Gastrocnemius medialis (tissue), 4 donors: ENCODE measurements around the gene GRK4. TPM values are rescaled to one million over a fixed set of nuclear protein-coding genes. Genes with fewer than 3 reads are reported as not detected.
A peak's percentile ranks its signal among the peaks of the same experiment; 100 is the strongest.
"Not testable (repeated sequence)": the region's sequence is repeated elsewhere in the genome, so short reads cannot be mapped to it uniquely, and the experiment has no call there.

Source experiments
- ATAC-seq, 2 donors: fragments of 150-250 bp; one replicate each; pipeline ENCODE4 v1.9.1; 2016
- DNase-seq, 2 donors: peaks; one replicate each; pipeline ENCODE4 v3.0.0-alpha.2; 2019
- H3K27ac ChIP-seq, 4 donors: fragments of 200-600 bp; sonication (generic); 1 replicate in 1 of 4; 2 replicates in 3 of 4; pipeline ENCODE4 v1.5.1; 2016 to 2018; ENCODE audit warnings: mild to moderate bottlenecking in 2 of 4, moderate library complexity in 1 of 4
- H3K27me3 ChIP-seq, 3 donors: fragments of 200-600 bp; sonication (generic) in 2 of 3; 1 replicate in 1 of 3; 2 replicates in 2 of 3; pipeline versions ENCODE4 v1.5.1 to v1.6.0; 2016 to 2019; ENCODE audit warnings: mild to moderate bottlenecking in 1 of 3, moderate library complexity in 1 of 3
- H3K36me3 ChIP-seq, 2 donors: fragments of 200-600 bp; sonication (generic) in 1 of 2; one replicate each; pipeline ENCODE4 v1.5.1; 2017 to 2018
- H3K4me1 ChIP-seq, 2 donors: fragments of 200-600 bp; sonication (generic) in 1 of 2; one replicate each; pipeline ENCODE4 v1.5.1; 2016 to 2017; ENCODE audit warnings: mild to moderate bottlenecking in 2 of 2
- H3K4me3 ChIP-seq, 4 donors: fragments of 200-600 bp; sonication (generic) in 3 of 4; 1 replicate in 1 of 4; 2 replicates in 3 of 4; pipeline ENCODE4 v1.5.1; 2016 to 2019; ENCODE audit warnings: mild to moderate bottlenecking in 2 of 4
- H3K9me3 ChIP-seq, 3 donors: fragments of 200-600 bp; sonication (generic) in 2 of 3; 1 replicate in 1 of 3; 2 replicates in 2 of 3; pipeline ENCODE4 v1.5.1; 2016 to 2019
- CTCF ChIP-seq, 5 experiments: fragments of 450-650 bp in 3 of 5; fragments of 200-600 bp in 2 of 5; sonication (generic) in 2 of 5; IDR thresholded peaks in 4 of 5; conservative IDR thresholded peaks in 1 of 5; 1 replicate in 4 of 5; 2 replicates in 1 of 5; pipeline ENCODE4 v1.5.1; 2016 to 2019; ENCODE audit warnings: antibody characterized with exemption in 5 of 5, mild to moderate bottlenecking in 3 of 5, moderate library complexity in 3 of 5
- POLR2A ChIP-seq, 2 donors: fragments of 450-650 bp; IDR thresholded peaks; one replicate each; pipeline ENCODE4 v1.6.1; 2017; ENCODE audit warnings: antibody characterized with exemption in 2 of 2, mild to moderate bottlenecking in 2 of 2, moderate library complexity in 2 of 2
- in situ Hi-C, 4 donors: fragments of 200-750 bp; cut with MboI; loops; one replicate each; pipeline versions ENCODE4 v1.15.0 to v1.8.0; 2017; ENCODE audit warnings: low sequenced_read_pairs in 4 of 4
- intact Hi-C: fragments of 100-400 bp; cut with DNase I; formaldehyde crosslinking; loops from one replicate; pipeline ENCODE4 v1.15.1; 2023; ENCODE audit warnings: low total_unique reads
- total RNA-seq, 4 donors: library from RNA; depleted of rRNA; stranded (reverse); fragments of >200 nt; gene quantifications; one replicate each; pipeline versions ENCODE4 v1.1.0 to v1.2.3, GENCODE V29; 2016

The GRK4 gene
- total RNA-seq, 4 donors from 2014 or later, result 2.8 to 5.8 (median 3.7) TPM

- no peak for ATAC-seq
- peak in 1 of 2 donors; percentile 7 for DNase-seq
- intact Hi-C loops, result no loop called here
- TF ChIP-seq POLR2A (IDR thresholded peaks at IDR 0.05) (no peak), CTCF (IDR thresholded peaks at IDR 0.05 in 4 of 5, conservative IDR thresholded peaks at IDR 0.05 in 1 of 5) (no peak)
- H3K9me3 ChIP-seq, result no peaks in the 10 kb centered on the region
- in situ Hi-C loops, result loop anchor here in 1 of 4 donors (25.0 kb wide), 1 partner anchor 713 kb away; the partner anchor contains the start of genes HAUS3 and POLN
- H3K36me3 ChIP-seq, result peaks cover 4 to 94% of the 10 kb centered on the region in 2 donors
- H3K27ac ChIP-seq, result no peak overlapping the region
- H3K27me3 ChIP-seq, result no peaks in the 10 kb centered on the region
- H3K4me1 ChIP-seq, result no peaks in the 10 kb centered on the region
- no peak overlapping the region for H3K4me3 ChIP-seq
Measured at GRCh38 chr4:2950221-2950989, 13.0 kb upstream of the GRK4 start.

- intact Hi-C loops, result no loop called here
- Histone ChIP-seq H3K27me3 (no peaks in the 10 kb centered on the region), H3K4me1 (peaks cover 7 to 8% of the 10 kb centered on the region in 2 donors), H3K27ac (no peak overlapping the region), H3K4me3 (no peak overlapping the region), H3K9me3 (no peaks in the 10 kb centered on the region), H3K36me3 (peaks cover 0 to 95% of the 10 kb centered on the region in 2 donors)
- TF ChIP-seq POLR2A (IDR thresholded peaks at IDR 0.05), result no peak
- TF ChIP-seq CTCF (IDR thresholded peaks at IDR 0.05 in 4 of 5, conservative IDR thresholded peaks at IDR 0.05 in 1 of 5), result no peak
- DNase-seq (no peak), ATAC-seq (no peak)
- in situ Hi-C loops, result loop anchor here in 1 of 4 donors (25.0 kb wide), 1 partner anchor 716 kb away; the partner anchor contains the start of genes HAUS3 and POLN
Measured at GRCh38 chr4:2953496-2953895, 9.9 kb upstream of the GRK4 start.

GRCh38 chr4:2954358-2955185, 8.8 kb upstream of the GRK4 start:
- Histone ChIP-seq H3K27ac (no peak overlapping the region), H3K27me3 (no peaks in the 10 kb centered on the region), H3K9me3 (no peaks in the 10 kb centered on the region), H3K4me3 (no peak overlapping the region), H3K36me3 (peaks cover 0 to 86% of the 10 kb centered on the region in 2 donors), H3K4me1 (peaks cover 11 to 12% of the 10 kb centered on the region in 2 donors)
- DNase-seq, result no peak
- in situ Hi-C loops, result loop anchor here in 1 of 4 donors (25.0 kb wide), 1 partner anchor 717 kb away; the partner anchor contains the start of genes HAUS3 and POLN
- ATAC-seq, result no peak
- TF ChIP-seq CTCF (IDR thresholded peaks at IDR 0.05 in 4 of 5, conservative IDR thresholded peaks at IDR 0.05 in 1 of 5), result no peak
- TF ChIP-seq POLR2A (IDR thresholded peaks at IDR 0.05), result no peak
- intact Hi-C loops, result no loop called here

- intact Hi-C loops, H3K9me3 ChIP-seq, H3K27ac ChIP-seq, H3K27me3 ChIP-seq, ATAC-seq, H3K4me3 ChIP-seq: not testable (repeated sequence)
- Histone ChIP-seq H3K36me3 (peaks cover 0 to 77% of the 10 kb centered on the region in 2 donors), H3K4me1 (peaks cover 11 to 12% of the 10 kb centered on the region in 2 donors)
- DNase-seq, result peak in 1 of 2 donors; percentile 5
- in situ Hi-C loops, result loop anchor here in 1 of 4 donors (25.0 kb wide), 1 partner anchor 718 kb away; the partner anchor contains the start of genes HAUS3 and POLN
Measured at GRCh38 chr4:2955186-2956044, 8.0 kb upstream of the GRK4 start.
